CD4-positive, alpha-beta T cell treated with Interleukin-10 for 1 hour (primary cell): ENCODE data around the gene FAM168B.
"Not testable (repeated sequence)": the region's sequence is repeated elsewhere in the genome, so short reads cannot be mapped to it uniquely, and the experiment has no call there.

Experiments used
- DNase-seq: peaks from one replicate; pipeline ENCODE4 v3.0.0-alpha.2; 2020

FAM168B gene

GRCh38 chr2:131094463-131095281 lies 1.4 kb upstream of the FAM168B start:
- no peak for DNase-seq

- DNase-seq = no peak
These were observed 619 bp upstream of the FAM168B start for GRCh38 chr2:131093696-131094462.

- DNase-seq = peak; percentile 9
These were observed 728 bp downstream of the FAM168B start for GRCh38 chr2:131092458-131093005.

GRCh38 chr2:131085646-131086045 lies 7.6 kb downstream of the FAM168B start:
- DNase-seq = no peak

- DNase-seq = no peak
These were observed 12.1 kb downstream of the FAM168B start for GRCh38 chr2:131081190-131081589.

GRCh38 chr2:131079931-131080330 lies 13.3 kb downstream of the FAM168B start:
- DNase-seq = not testable (repeated sequence)

GRCh38 chr2:131077966-131078365 lies 15.3 kb downstream of the FAM168B start:
- no peak for DNase-seq

- no peak for DNase-seq
These were observed 15.9 kb downstream of the FAM168B start for GRCh38 chr2:131077182-131077846.

- no peak for DNase-seq
These were observed 16.6 kb downstream of the FAM168B start for GRCh38 chr2:131076707-131077106.

GRCh38 chr2:131075578-131075977 lies 17.7 kb downstream of the FAM168B start:
- DNase-seq = not testable (repeated sequence)

GRCh38 chr2:131068172-131068571 lies 25.1 kb downstream of the FAM168B start:
- not testable (repeated sequence) for DNase-seq

GRCh38 chr2:131067465-131068125 lies 25.7 kb downstream of the FAM168B start:
- no peak for DNase-seq

GRCh38 chr2:131064589-131065512 lies 28.4 kb downstream of the FAM168B start:
- DNase-seq = no peak

- DNase-seq = no peak
These were observed 29.6 kb downstream of the FAM168B start for GRCh38 chr2:131063501-131064283.

- DNase-seq = no peak
These were observed 34.3 kb downstream of the FAM168B start for GRCh38 chr2:131058920-131059319.

GRCh38 chr2:131058214-131058843 lies 34.9 kb downstream of the FAM168B start:
- no peak for DNase-seq

- no peak for DNase-seq
These were observed 36.4 kb downstream of the FAM168B start for GRCh38 chr2:131056932-131057287.

- no peak for DNase-seq
These were observed 36.9 kb downstream of the FAM168B start for GRCh38 chr2:131056204-131056931.
